NCI-H1694 treated with DMSO at 0.1 percent for 48 hours (cell line): Measurements from ENCODE around the gene ABCC11.
"Not testable (repeated sequence)": the region's sequence is repeated elsewhere in the genome, so short reads cannot be mapped to it uniquely, and the experiment has no call there.

Experiments
- DNase-seq: peaks from one replicate; lab custom pipeline; 2025; lab: John Stamatoyannopoulos, UW

Gene ABCC11

GRCh38 chr16:48246066-48246465, 1.3 kb downstream of the ABCC11 start:
- DNase-seq, result peak; percentile 4

GRCh38 chr16:48244863-48245195, 2.5 kb downstream of the ABCC11 start:
- no peak for DNase-seq

GRCh38 chr16:48244080-48244862, 3.1 kb downstream of the ABCC11 start, which contains the start of gene LONP2:
TSS of gene LONP2 (plus strand) at chr16:48244300. CDS start at chr16:48244389, 89 bp downstream.
- peak; percentile 60 for DNase-seq

GRCh38 chr16:48240147-48240546, 7.2 kb downstream of the ABCC11 start:
- not testable (repeated sequence) for DNase-seq

GRCh38 chr16:48236286-48236685, 11.1 kb downstream of the ABCC11 start:
- DNase-seq, result no peak

GRCh38 chr16:48235556-48236136, 11.7 kb downstream of the ABCC11 start:
- DNase-seq, result no peak

GRCh38 chr16:48235058-48235555, 12.2 kb downstream of the ABCC11 start:
- DNase-seq, result no peak

GRCh38 chr16:48234630-48235029, 12.7 kb downstream of the ABCC11 start:
- DNase-seq, result no peak

- no peak for DNase-seq
Observed at GRCh38 chr16:48232493-48233040, 14.8 kb downstream of the ABCC11 start.

GRCh38 chr16:48231727-48232492, 15.4 kb downstream of the ABCC11 start:
- DNase-seq, result peak; percentile 1

GRCh38 chr16:48225456-48225855, 21.9 kb downstream of the ABCC11 start:
- no peak for DNase-seq

GRCh38 chr16:48223490-48223889, 23.8 kb downstream of the ABCC11 start:
- DNase-seq, result no peak

GRCh38 chr16:48220891-48221290, 26.4 kb downstream of the ABCC11 start:
- no peak for DNase-seq

GRCh38 chr16:48218473-48218872, 28.9 kb downstream of the ABCC11 start:
- DNase-seq, result no peak

GRCh38 chr16:48217708-48218107, 29.6 kb downstream of the ABCC11 start:
- no peak for DNase-seq

- no peak for DNase-seq
Observed at GRCh38 chr16:48215738-48216137, 31.6 kb downstream of the ABCC11 start.

GRCh38 chr16:48212033-48212432, 35.3 kb downstream of the ABCC11 start:
- DNase-seq, result no peak

- no peak for DNase-seq
Observed at GRCh38 chr16:48210747-48211146, 36.6 kb downstream of the ABCC11 start.

GRCh38 chr16:48206594-48207242, 40.6 kb downstream of the ABCC11 start:
- DNase-seq, result no peak

GRCh38 chr16:48204825-48205151, 42.6 kb downstream of the ABCC11 start:
- no peak for DNase-seq

- no peak for DNase-seq
Observed at GRCh38 chr16:48203974-48204824, 43.1 kb downstream of the ABCC11 start.
